ENCODE measurements around the gene RSBN1L.
"Not testable (repeated sequence)": the region's sequence is repeated elsewhere in the genome, so short reads cannot be mapped to it uniquely, and the experiment has no call there.

RSBN1L gene

GRCh38 chr7:77651575-77652162 is 44.6 kb upstream of the RSBN1L start:
- Histone ChIP-seq H3K79me2 (ENCODE audit: insufficient read depth, low read length) (no peaks in the 10 kb centered on the region), H3K4me3 (ENCODE audit: low read length, poor library complexity, severe bottlenecking) (no peak overlapping the region), H3K9me3 (ENCODE audit: insufficient read depth, low read depth, low read length) (no peaks in the 10 kb centered on the region), H3K9ac (ENCODE audit: low read depth, low read length, poor library complexity, severe bottlenecking) (no peak overlapping the region), H3K9me2 (replicated peaks; ENCODE audit: low read depth, low read length) (no peaks in the 10 kb centered on the region), H3K4me2 (ENCODE audit: low read depth, low read length, poor library complexity, severe bottlenecking) (no peak overlapping the region), H2AFZ (ENCODE audit: low read length) (no peak overlapping the region), H4K20me1 (ENCODE audit: insufficient read depth, low read length, poor library complexity, severe bottlenecking) (no peaks in the 10 kb centered on the region), H3F3A (ENCODE audit: low read depth) (no peaks in the 10 kb centered on the region), H3K36me3 (ENCODE audit: insufficient read depth, low read length) (no peaks in the 10 kb centered on the region), H3K27me3 (ENCODE audit: insufficient read depth, low read length, poor library complexity, severe bottlenecking) (no peaks in the 10 kb centered on the region), H3K4me1 (ENCODE audit: insufficient read depth, low read length, poor library complexity, severe bottlenecking) (no peaks in the 10 kb centered on the region)
- peak; percentile 79 for TF ChIP-seq CTCF (conservative IDR thresholded peaks at IDR 0.05; ENCODE audit: low read length)
- TF ChIP-seq EZH2phosphoT487 (IDR thresholded peaks at IDR 0.05; ENCODE audit: borderline replicate concordance): no peak

- H3K9me2 ChIP-seq (replicated peaks; ENCODE audit: low read depth, low read length); H3K4me2 ChIP-seq (ENCODE audit: low read depth, low read length, poor library complexity, severe bottlenecking); H3K79me2 ChIP-seq (ENCODE audit: insufficient read depth, low read length); H3K36me3 ChIP-seq (ENCODE audit: insufficient read depth, low read length); H3F3A ChIP-seq (ENCODE audit: low read depth); H3K9ac ChIP-seq (ENCODE audit: low read depth, low read length, poor library complexity, severe bottlenecking); H2AFZ ChIP-seq (ENCODE audit: low read length); H3K9me3 ChIP-seq (ENCODE audit: insufficient read depth, low read depth, low read length); H3K27me3 ChIP-seq (ENCODE audit: insufficient read depth, low read length, poor library complexity, severe bottlenecking); H4K20me1 ChIP-seq (ENCODE audit: insufficient read depth, low read length, poor library complexity, severe bottlenecking); H3K4me3 ChIP-seq (ENCODE audit: low read length, poor library complexity, severe bottlenecking); H3K4me1 ChIP-seq (ENCODE audit: insufficient read depth, low read length, poor library complexity, severe bottlenecking): not testable (repeated sequence)
Measured at GRCh38 chr7:77652826-77653225, 43.4 kb upstream of the RSBN1L start.

GRCh38 chr7:77653572-77653971 is 42.7 kb upstream of the RSBN1L start:
- no peaks in the 10 kb centered on the region for H3K36me3 ChIP-seq (ENCODE audit: insufficient read depth, low read length)
- no peaks in the 10 kb centered on the region for H3F3A ChIP-seq (ENCODE audit: low read depth)
- no peaks in the 10 kb centered on the region for H3K4me1 ChIP-seq (ENCODE audit: insufficient read depth, low read length, poor library complexity, severe bottlenecking)
- H3K9me3 ChIP-seq (ENCODE audit: insufficient read depth, low read depth, low read length): no peaks in the 10 kb centered on the region
- no peaks in the 10 kb centered on the region for H3K27me3 ChIP-seq (ENCODE audit: insufficient read depth, low read length, poor library complexity, severe bottlenecking)
- H2AFZ ChIP-seq (ENCODE audit: low read length): no peak overlapping the region
- no peaks in the 10 kb centered on the region for H3K9me2 ChIP-seq (replicated peaks; ENCODE audit: low read depth, low read length)
- no peak overlapping the region for H3K4me2 ChIP-seq (ENCODE audit: low read depth, low read length, poor library complexity, severe bottlenecking)
- no peaks in the 10 kb centered on the region for H3K79me2 ChIP-seq (ENCODE audit: insufficient read depth, low read length)
- no peak overlapping the region for H3K4me3 ChIP-seq (ENCODE audit: low read length, poor library complexity, severe bottlenecking)
- H4K20me1 ChIP-seq (ENCODE audit: insufficient read depth, low read length, poor library complexity, severe bottlenecking): no peaks in the 10 kb centered on the region
- H3K9ac ChIP-seq (ENCODE audit: low read depth, low read length, poor library complexity, severe bottlenecking): no peak overlapping the region
- TF ChIP-seq CTCF (conservative IDR thresholded peaks at IDR 0.05; ENCODE audit: low read length) (no peak), EZH2phosphoT487 (IDR thresholded peaks at IDR 0.05; ENCODE audit: borderline replicate concordance) (no peak)

GRCh38 chr7:77655356-77655755 is 40.9 kb upstream of the RSBN1L start:
- H3K9me2 ChIP-seq (replicated peaks; ENCODE audit: low read depth, low read length): no peaks in the 10 kb centered on the region
- no peaks in the 10 kb centered on the region for H4K20me1 ChIP-seq (ENCODE audit: insufficient read depth, low read length, poor library complexity, severe bottlenecking)
- no peak overlapping the region for H2AFZ ChIP-seq (ENCODE audit: low read length)
- no peaks in the 10 kb centered on the region for H3K27me3 ChIP-seq (ENCODE audit: insufficient read depth, low read length, poor library complexity, severe bottlenecking)
- no peaks in the 10 kb centered on the region for H3K9me3 ChIP-seq (ENCODE audit: insufficient read depth, low read depth, low read length)
- no peak overlapping the region for H3K9ac ChIP-seq (ENCODE audit: low read depth, low read length, poor library complexity, severe bottlenecking)
- H3K4me1 ChIP-seq (ENCODE audit: insufficient read depth, low read length, poor library complexity, severe bottlenecking): no peaks in the 10 kb centered on the region
- no peaks in the 10 kb centered on the region for H3K36me3 ChIP-seq (ENCODE audit: insufficient read depth, low read length)
- H3K79me2 ChIP-seq (ENCODE audit: insufficient read depth, low read length): no peaks in the 10 kb centered on the region
- TF ChIP-seq CTCF (conservative IDR thresholded peaks at IDR 0.05; ENCODE audit: low read length): no peak
- TF ChIP-seq EZH2phosphoT487 (IDR thresholded peaks at IDR 0.05; ENCODE audit: borderline replicate concordance): no peak
- no peaks in the 10 kb centered on the region for H3F3A ChIP-seq (ENCODE audit: low read depth)
- H3K4me3 ChIP-seq (ENCODE audit: low read length, poor library complexity, severe bottlenecking): no peak overlapping the region
- H3K4me2 ChIP-seq (ENCODE audit: low read depth, low read length, poor library complexity, severe bottlenecking): no peak overlapping the region
